PC-9 (cell line): ENCODE measurements around the gene KRT80.

Experiments used
- CTCF ChIP-seq: fragments of 200-600 bp; sonication (generic); conservative IDR thresholded peaks from 2 replicates; pipeline ENCODE4 v1.6.1; 2017; ENCODE audit warnings: mixed run types, antibody characterized with exemption, mild to moderate bottlenecking, moderate library complexity
- EZH2 ChIP-seq: fragments of 200-600 bp; sonication (generic); IDR thresholded peaks from 2 replicates; pipeline ENCODE4 v1.8.0; 2017; ENCODE audit warnings: antibody characterized with exemption, low read depth

- TF ChIP-seq CTCF (no peak), EZH2 (no peak)
Observed at GRCh38 chr12:52188658-52189057, 3.2 kb downstream of the KRT80 start.
